DND-41 (cell line): ENCODE results near the gene CAB39L.

Experiments
- ATAC-seq: fragments of 200-7000 bp; cut with Tn5 transposase; 3 replicates; pipeline ENCODE4 v1.9.1; 2021; ENCODE audit warnings: low read depth; ENCODE audit not compliant: insufficient read depth
- DNase-seq: peaks from one replicate; pipeline ENCODE4 v3.0.0-alpha.2; 2020
- H2AFZ ChIP-seq: 2 replicates; pipeline ENCODE4 v1.6.0; 2012; ENCODE audit warnings: low read depth, low read length
- H3K27ac ChIP-seq: 2 replicates; pipeline ENCODE4 v1.5.1; 2012; ENCODE audit warnings: low read length, inconsistent platforms
- H3K27me3 ChIP-seq: fragments of 200-600 bp; sonication (generic); 2 replicates; pipeline ENCODE4 v1.6.0; 2012; ENCODE audit warnings: low read length, mild to moderate bottlenecking, inconsistent platforms; ENCODE audit not compliant: insufficient read depth, poor library complexity
- H3K36me3 ChIP-seq: 2 replicates; pipeline ENCODE4 v1.5.1; 2012; ENCODE audit warnings: low read length, inconsistent platforms; ENCODE audit not compliant: insufficient read depth
- H3K4me1 ChIP-seq: 2 replicates; pipeline ENCODE4 v1.5.1; 2012; ENCODE audit warnings: mild to moderate bottlenecking, low read length; ENCODE audit not compliant: insufficient read depth
- H3K4me2 ChIP-seq: 2 replicates; pipeline ENCODE4 v1.6.0; 2012; ENCODE audit warnings: mild to moderate bottlenecking, moderate library complexity, low read length, inconsistent platforms; ENCODE audit not compliant: insufficient read depth
- H3K4me3 ChIP-seq, 2 experiments: fragments of 200-600 bp in 1 of 2; shearing (Covaris generic) in 1 of 2; 2 replicates each; pipeline ENCODE4 v1.5.1; 2012 to 2016; ENCODE audit warnings: inconsistent platforms in 2 of 2, low read length in 2 of 2, mild to moderate bottlenecking in 2 of 2, low read depth in 1 of 2, moderate library complexity in 1 of 2
- H3K79me2 ChIP-seq: 2 replicates; pipeline ENCODE4 v1.6.0; 2012; ENCODE audit warnings: low read length, inconsistent platforms; ENCODE audit not compliant: insufficient read depth
- H3K9ac ChIP-seq: 2 replicates; pipeline ENCODE4 v1.6.0; 2012; ENCODE audit warnings: low read depth, mild to moderate bottlenecking, inconsistent platforms, low read length, moderate library complexity
- H3K9me3 ChIP-seq: 2 replicates; pipeline ENCODE4 v1.5.1; 2012; ENCODE audit warnings: low read length, moderate library complexity, mild to moderate bottlenecking, inconsistent platforms; ENCODE audit not compliant: insufficient read depth, severe bottlenecking
- H4K20me1 ChIP-seq: 2 replicates; pipeline ENCODE4 v1.6.0; 2012; ENCODE audit warnings: low read length; ENCODE audit not compliant: insufficient read depth
- CTCF ChIP-seq: IDR thresholded peaks from 2 replicates; pipeline ENCODE4 v1.5.1; 2012; ENCODE audit warnings: borderline replicate concordance, low read length, moderate library complexity, mild to moderate bottlenecking; ENCODE audit not compliant: poor library complexity, severe bottlenecking; ENCODE audit errors: extremely low read depth
- EZH2 ChIP-seq: IDR thresholded peaks from 3 replicates; pipeline ENCODE4 v1.6.1; 2012; ENCODE audit warnings: borderline replicate concordance, low read depth, mild to moderate bottlenecking, moderate library complexity, low read length, inconsistent platforms; ENCODE audit not compliant: severe bottlenecking

Gene CAB39L

DNA sequence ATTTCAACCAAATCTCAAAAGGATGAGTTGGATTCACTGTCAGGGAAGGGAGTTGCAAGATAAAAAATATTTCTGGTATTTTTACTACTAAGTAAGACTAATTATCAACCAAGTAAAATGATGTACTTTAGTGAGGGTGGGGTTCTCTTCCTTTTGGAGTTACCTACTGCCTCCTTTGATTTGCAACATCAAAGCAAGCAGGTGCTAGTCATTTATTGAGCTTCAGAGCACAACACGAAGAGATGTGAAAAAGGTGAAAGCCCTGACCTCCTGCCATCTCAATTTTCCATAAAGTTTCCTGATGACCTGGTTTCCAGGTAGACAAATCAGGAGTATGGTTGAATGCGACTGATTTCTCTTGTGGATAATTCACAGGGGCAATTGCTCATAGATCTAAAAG lies 100.1 kb downstream of the CAB39L start:
- Histone ChIP-seq H3K4me1 (no peaks in the 10 kb centered on the region), H3K27ac (no peak overlapping the region), H3K9ac (no peak overlapping the region), H3K36me3 (no peaks in the 10 kb centered on the region), H3K4me2 (no peak overlapping the region), H3K9me3 (no peaks in the 10 kb centered on the region), H3K27me3 (no peaks in the 10 kb centered on the region), H2AFZ (no peak overlapping the region), H3K4me3 (no peak overlapping the region), H4K20me1 (no peaks in the 10 kb centered on the region), H3K79me2 (no peaks in the 10 kb centered on the region)
- DNase-seq (no peak), ATAC-seq (no peak)
- no peak for TF ChIP-seq CTCF
- TF ChIP-seq EZH2: no peak

DNA sequence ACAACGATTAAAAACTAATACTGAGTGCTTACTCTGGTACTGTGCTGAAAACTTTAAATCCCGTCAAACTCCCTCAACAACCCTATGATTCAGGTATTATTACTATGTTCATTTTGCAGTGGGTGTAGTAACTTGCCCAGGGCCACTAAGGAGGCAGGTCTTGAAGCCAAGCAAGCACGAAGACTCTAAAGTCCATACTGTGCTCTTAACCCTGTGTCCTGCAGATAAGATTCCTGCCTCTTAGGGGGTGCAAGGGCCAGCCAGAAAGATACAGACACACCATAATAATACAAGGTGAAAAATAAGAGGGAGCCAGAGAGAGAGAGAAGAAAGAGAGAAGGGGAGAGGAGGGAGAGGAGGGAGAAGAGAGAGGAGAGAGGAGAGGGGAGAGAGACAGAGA lies 100.6 kb downstream of the CAB39L start:
- ATAC-seq: no peak

GRCh38 chr13:49342454-49342853 lies 101.4 kb downstream of the CAB39L start:
- Histone ChIP-seq H3K79me2 (no peaks in the 10 kb centered on the region), H2AFZ (no peak overlapping the region), H3K4me2 (no peak overlapping the region), H3K4me1 (no peaks in the 10 kb centered on the region), H3K36me3 (no peaks in the 10 kb centered on the region), H3K27ac (no peak overlapping the region), H3K4me3 (no peak overlapping the region), H3K9ac (no peak overlapping the region), H3K9me3 (no peaks in the 10 kb centered on the region), H3K27me3 (no peaks in the 10 kb centered on the region), H4K20me1 (no peaks in the 10 kb centered on the region)
- ATAC-seq: no peak
- DNase-seq: no peak
- TF ChIP-seq EZH2: no peak
- no peak for TF ChIP-seq CTCF

More for the DNA sequence above, 100.6 kb downstream of the CAB39L start:
- H3K4me2 ChIP-seq: no peak overlapping the region
- no peaks in the 10 kb centered on the region for H3K36me3 ChIP-seq
- no peaks in the 10 kb centered on the region for H4K20me1 ChIP-seq
- H3K4me3 ChIP-seq: no peak overlapping the region
- no peaks in the 10 kb centered on the region for H3K4me1 ChIP-seq
- H2AFZ ChIP-seq: no peak overlapping the region
- TF ChIP-seq CTCF (no peak), EZH2 (no peak)
- no peak for DNase-seq
- no peak overlapping the region for H3K9ac ChIP-seq
- no peaks in the 10 kb centered on the region for H3K27me3 ChIP-seq
- no peak overlapping the region for H3K27ac ChIP-seq
- H3K79me2 ChIP-seq: no peaks in the 10 kb centered on the region
- H3K9me3 ChIP-seq: no peaks in the 10 kb centered on the region

GRCh38 chr13:49341941-49342340 lies 101.9 kb downstream of the CAB39L start:
- Histone ChIP-seq H3K4me3 (no peak overlapping the region), H2AFZ (no peak overlapping the region), H3K27me3 (no peaks in the 10 kb centered on the region), H3K4me1 (no peaks in the 10 kb centered on the region), H3K27ac (no peak overlapping the region), H3K4me2 (no peak overlapping the region), H3K79me2 (no peaks in the 10 kb centered on the region), H3K9ac (no peak overlapping the region), H4K20me1 (no peaks in the 10 kb centered on the region), H3K36me3 (no peaks in the 10 kb centered on the region), H3K9me3 (no peaks in the 10 kb centered on the region)
- TF ChIP-seq CTCF (no peak), EZH2 (no peak)
- DNase-seq (no peak), ATAC-seq (no peak)
